Muscle of back (tissue), 13 donors: Measurements from ENCODE around the gene OR10A2. TPM values are rescaled to one million over a fixed set of nuclear protein-coding genes. Genes with fewer than 3 reads are reported as not detected.
"Not testable (repeated sequence)": the region's sequence is repeated elsewhere in the genome, so short reads cannot be mapped to it uniquely, and the experiment has no call there.

ENCODE experiments used
- DNase-seq, 3 donors: peaks; one replicate each; pipeline versions ENCODE4 v3.0.0 to v3.0.0-alpha.2; 2013
- long read RNA-seq, 9 donors: transcript quantifications; one replicate each; lab custom pipeline, GENCODE V29; 2026
- polyA plus RNA-seq, 10 donors: library from polyadenylated mRNA; unstranded; fragments of 120-200 nt; gene quantifications; one replicate each; pipeline ENCODE4 v1.2.1, GENCODE V29; 2013; ENCODE audit not compliant: insufficient read length in 10 of 10

Gene OR10A2, protein sequence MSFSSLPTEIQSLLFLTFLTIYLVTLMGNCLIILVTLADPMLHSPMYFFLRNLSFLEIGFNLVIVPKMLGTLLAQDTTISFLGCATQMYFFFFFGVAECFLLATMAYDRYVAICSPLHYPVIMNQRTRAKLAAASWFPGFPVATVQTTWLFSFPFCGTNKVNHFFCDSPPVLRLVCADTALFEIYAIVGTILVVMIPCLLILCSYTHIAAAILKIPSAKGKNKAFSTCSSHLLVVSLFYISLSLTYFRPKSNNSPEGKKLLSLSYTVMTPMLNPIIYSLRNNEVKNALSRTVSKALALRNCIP
- polyA plus RNA-seq: not detected
- long read RNA-seq, donor 1: 0 reads
- long read RNA-seq, donor 2: 0 reads
- long read RNA-seq, donor 3: 0 reads
- long read RNA-seq, donor 4: 0 reads
- long read RNA-seq, donor 5: 0 reads
- long read RNA-seq, donor 6: 0 reads
- long read RNA-seq, donor 7: 0 reads
- long read RNA-seq, donor 8: 0 reads
- long read RNA-seq, donor 9: 0 reads

DNA sequence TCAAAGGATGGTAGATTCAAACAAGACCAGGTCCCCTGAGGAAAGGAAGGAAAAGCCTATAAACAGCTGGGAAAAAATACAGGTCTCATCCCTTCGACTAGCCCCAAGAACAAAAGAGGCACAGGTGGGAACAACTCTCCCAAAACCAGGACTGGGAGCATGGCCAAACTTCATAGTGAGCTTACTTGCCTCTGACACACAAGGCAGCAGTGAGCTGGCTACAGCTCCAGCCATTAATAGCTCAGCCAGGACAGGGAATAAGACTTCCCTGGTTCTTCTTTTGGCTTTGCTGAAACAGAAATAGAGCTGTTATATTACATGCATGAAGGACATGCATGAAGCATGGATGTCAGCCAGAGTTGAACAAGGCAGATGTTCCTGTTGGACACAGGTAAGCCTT lies at the start of gene OR10A2:
Gene OR10A2 (plus strand): TSS at position 97 of the 400 bp plus-strand sequence. CDS start 6,698 bp downstream, outside the sequence.
- peak in 1 of 3 donors; percentile 10 for DNase-seq

DNA sequence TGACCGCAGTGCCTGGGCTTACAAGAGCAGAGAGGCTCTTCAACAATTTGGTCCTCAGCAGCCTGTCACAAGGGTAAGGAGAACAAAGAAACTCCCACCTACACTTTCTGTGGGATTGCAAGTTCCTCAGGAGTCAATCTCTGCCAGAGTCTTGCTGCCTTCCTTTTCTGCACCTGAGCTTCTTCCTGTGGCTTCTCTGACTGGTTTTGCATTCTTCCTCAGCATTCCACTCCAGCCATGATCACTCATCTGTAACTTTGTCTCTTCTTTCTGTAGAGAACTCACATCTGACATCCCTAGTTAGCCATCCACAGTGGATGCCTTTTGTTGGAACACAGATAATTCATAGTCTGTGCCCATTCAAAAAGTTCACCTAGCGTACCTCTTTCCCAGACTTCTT lies 49.2 kb upstream of the OR10A2 start:
- no peak for DNase-seq

DNA sequence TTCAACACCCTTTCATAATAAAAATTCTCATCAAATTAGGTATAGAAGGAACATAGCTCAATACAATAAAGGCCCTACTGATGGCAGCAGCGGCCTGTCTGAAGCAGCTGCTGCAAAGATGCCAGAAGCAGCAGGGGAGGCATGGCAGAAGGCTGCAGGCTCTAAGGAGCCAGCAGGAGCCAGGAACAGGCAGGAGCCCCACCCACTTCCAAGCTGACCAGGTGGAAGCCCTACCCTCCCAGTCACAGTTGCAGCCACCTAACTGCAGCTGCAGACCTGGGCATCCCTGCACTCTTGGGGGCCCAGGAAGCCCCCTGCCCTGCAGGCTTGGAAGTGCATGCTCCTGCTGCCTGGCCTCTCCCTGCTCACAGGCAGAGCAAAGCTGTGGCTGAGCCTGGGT lies 45.2 kb upstream of the OR10A2 start:
- DNase-seq: no peak

DNA sequence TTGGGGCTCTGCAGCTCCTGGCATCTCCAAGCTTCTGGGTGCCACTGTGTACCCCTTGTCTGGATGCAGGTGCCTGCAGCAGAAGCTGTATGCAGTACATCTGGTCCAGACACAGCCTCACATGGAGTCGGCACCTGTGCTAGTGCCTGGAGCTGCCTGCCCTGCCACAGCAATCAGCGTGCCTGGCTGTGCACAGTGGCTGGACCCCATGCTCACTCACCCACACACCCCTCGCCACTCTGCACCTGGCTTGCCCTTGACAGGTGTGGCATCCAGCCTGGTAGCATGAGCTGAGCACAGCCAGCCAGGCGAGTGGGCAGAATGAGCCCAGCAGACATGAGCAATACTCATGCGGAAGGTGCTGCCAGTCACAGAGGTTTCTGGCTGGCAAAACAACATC lies 43.9 kb upstream of the OR10A2 start:
- DNase-seq: no peak

DNA sequence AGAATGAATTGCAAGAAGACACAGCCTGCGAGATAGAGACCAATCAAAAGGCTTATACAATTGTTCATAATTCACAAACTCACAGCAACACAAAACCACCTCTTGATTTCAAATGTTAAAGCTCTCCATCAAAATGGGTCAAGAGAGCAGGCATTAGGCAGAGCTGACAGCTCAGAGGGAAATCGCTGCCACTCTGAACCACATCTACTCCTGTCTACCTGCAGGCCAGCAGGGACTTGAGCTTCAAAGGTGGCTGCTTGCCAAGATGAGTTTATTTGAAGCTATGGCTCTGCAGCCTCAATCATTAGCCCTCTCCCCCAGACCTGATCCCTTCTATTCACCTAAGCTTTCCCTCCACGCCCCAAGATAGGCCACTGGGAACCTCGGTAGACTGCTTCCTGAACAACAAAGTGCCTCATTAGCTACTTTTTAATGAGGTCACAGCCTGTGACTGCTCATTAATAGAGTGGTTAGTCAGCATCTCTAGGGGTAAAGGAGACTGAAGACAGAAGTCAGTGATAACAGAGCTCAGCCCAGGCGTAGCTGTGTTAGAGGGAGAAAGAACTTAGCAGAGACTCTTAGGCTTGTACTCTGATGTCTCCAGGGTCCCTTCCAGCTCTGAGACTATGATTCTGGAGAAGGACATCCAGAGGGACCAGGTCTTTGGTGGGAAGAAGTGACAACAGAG lies 38.6 kb upstream of the OR10A2 start:
- DNase-seq: peak in 1 of 3 donors; percentile 2

DNA sequence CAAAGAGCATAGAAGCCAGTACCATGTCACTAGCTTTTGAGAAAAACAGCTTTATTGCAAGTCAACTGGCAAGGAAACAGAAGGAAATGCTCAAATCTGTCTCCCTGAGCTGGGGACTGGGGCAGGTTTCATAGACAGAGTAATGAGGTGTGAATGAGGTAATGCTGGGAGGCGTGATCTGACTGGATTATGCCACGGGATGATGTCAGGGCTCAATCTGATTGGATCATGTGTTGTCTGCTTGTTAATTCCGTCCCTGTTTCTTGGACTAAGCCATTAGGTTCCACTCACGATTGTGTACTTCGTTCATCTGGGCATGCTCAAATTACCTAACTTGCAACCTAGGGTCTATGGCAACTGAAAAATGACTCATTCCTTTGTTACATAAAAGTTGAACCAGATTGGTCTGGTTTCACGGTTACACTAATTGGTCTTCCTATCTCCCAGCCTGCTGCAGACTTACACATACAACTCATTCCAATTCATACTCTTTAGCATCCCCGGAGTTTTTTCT lies 37.6 kb upstream of the OR10A2 start:
- DNase-seq: peak in 2 of 3 donors; percentile 23 to 37

DNA sequence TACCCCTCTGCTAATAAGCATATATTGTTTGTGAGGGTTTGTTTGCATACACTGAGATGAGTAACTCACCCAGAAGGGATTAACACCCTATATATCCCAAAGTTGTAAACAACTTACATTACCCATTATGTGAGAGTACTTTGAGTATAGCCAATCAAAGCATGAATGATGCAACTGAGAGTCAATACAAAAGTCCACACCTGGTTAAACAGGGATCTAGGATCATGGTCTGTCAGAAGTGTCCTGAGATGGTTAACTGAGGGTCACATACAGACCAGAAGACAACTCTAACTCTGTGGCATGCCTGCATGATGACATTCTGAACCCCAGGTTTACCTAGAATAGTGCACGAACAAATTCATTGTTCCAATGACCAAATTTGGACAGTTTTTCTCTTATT lies 34.8 kb upstream of the OR10A2 start:
- no peak for DNase-seq

DNA sequence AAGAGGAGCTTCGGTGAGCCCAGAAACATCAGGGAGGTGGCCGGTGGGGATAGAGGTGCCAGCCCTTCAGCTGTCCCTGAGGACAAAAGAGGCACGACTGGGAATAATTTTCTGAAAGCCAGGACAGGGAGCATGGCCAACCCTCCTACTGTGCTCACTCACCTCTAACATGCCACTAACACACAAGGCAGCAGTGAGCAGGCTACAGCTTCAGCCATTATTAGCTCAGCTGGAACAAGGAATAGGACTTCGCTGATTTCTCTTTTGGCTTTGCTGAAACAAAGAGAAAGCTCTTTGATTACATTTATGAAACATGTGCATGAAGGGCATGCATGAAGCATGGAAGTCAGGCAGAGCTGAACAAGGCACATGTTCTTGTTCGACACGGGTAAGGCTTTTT lies 29.5 kb upstream of the OR10A2 start:
- DNase-seq: no peak

DNA sequence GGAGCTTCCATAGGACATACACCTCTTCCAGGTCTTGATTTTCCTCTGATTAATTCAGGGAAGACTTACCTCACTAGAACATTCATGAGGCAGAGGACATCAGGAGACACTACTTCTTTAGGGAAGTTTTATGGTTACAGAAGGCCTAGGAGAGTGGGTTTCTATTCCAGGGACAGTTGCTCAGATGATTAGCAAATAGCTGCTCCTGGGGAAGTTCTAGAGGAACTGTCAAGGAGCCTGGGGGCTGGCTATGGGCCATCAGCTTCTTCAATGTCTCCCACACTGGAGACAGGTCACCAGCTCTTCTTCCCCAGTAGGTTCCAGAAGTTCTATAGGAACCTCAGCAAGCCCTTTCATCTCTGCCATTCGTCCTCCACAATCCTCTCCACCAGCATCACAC lies 28.8 kb upstream of the OR10A2 start:
- DNase-seq: no peak

DNA sequence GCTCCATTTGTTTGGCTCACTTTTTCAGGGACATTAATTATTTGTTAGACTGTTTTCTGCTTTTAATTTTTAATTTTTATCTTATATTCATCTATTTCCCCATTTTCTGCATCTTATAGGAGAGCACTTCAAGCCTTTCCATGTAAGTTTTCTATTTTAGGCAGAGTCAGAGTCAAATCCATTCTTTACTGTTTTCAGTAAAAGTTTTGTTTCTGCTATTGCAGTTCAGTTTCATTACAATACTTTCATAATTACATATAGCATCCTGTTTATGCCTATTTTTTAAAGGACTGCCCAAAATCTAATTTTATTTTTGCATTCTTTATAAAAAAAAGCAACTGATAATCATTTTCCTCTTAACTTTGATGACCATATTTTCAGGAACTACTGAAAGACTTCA lies 21.2 kb upstream of the OR10A2 start:
- DNase-seq: no peak

DNA sequence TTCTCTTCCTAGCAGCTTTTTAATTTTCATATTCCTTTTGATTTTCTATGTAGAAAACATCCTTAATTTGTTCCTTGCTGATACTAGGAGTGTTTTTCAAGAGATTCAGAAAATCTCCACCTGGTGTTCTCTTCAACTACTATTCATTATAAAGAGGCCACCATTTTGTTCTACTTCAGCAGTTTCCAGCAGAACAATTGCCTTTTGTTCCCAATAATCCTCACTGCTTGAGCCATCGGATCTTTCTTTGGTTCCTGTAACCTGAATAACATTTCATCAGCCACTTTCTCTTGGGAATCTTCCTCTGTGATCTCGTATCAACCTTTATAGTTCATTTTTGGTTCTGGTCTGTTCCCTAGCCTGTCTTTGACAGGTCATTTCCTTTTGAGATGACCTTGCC lies 19.2 kb upstream of the OR10A2 start:
- DNase-seq: no peak

DNA sequence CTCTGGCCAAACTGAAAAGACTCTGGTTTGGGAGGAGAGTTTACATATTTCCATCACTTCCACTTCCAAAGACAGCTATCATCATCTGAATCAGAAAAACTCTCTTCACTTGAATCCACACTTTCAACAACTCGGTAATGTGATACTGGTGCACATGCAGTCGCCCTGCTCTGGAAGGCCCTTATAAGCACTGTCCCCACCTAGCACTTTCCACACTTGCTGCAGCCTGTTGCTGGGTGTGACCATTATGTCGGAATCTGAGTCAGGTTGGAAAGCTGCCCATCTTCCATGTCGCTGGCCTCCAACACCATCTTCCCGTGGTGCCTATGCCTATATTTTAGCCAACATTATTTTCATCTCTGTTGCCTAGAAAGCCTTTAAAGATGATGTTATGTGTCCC lies 18.5 kb upstream of the OR10A2 start:
- DNase-seq: no peak

DNA sequence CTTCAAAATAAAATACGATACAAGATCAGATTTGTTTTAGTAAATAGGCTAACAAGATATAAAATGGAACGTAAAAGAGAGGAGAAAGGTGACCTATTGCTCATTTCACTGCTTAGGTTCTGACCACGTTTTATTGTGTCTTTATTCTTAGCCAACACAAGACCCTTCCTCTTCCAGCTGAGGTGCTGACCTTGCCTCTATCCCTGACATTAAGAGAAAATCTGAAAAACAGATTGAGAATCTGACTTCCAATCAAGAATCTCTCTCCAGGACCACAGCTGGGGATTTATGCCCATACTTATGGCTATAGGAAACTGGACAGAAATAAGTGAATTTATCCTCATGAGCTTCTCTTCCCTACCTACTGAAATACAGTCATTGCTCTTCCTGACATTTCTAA lies 17.5 kb upstream of the OR10A2 start, which contains the start of gene OR10A5:
Gene OR10A5 (plus strand): TSS at position 301 of the 400 bp plus-strand sequence. CDS start 0 bp downstream, at position 301.
- DNase-seq: no peak

DNA sequence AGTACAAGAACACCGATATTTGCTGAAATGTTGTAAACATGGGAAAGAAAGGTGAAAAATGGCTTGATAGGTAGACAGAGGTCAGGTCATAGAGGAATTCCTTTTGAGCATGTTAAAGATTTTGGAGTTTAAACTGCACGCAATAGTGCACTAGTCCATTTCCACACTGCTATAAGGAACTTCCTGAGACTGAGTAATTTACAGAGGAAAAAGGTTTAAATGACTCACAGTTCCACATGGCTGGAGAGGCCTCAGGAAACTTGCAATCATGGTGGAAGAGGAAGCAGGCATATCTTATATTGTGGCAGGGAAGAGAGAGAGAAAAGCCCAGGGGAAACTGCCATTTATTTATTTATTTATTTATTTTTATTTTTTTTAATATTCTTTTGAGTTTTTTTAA lies 12.3 kb upstream of the OR10A2 start:
- DNase-seq: no peak

DNA sequence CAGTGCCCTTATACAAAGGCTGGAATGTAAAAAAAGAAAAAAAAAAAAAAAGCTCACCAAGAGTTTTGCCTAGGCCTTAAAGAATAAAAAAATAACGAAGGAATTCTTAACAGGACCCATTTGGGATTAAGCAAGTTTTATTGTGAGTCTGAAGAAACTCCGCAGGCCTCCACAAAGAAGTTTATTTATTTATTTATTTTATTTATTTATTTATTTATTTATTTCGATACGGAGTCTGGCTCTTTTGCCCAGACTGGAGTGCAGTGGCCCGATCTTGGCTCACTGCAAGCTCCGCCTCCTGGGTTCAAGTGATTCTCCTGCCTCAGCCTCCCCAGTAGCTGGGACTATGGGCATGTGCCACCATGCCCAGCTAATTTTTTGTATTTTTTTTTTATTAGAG lies 8.1 kb upstream of the OR10A2 start:
- not testable (repeated sequence) for DNase-seq

DNA sequence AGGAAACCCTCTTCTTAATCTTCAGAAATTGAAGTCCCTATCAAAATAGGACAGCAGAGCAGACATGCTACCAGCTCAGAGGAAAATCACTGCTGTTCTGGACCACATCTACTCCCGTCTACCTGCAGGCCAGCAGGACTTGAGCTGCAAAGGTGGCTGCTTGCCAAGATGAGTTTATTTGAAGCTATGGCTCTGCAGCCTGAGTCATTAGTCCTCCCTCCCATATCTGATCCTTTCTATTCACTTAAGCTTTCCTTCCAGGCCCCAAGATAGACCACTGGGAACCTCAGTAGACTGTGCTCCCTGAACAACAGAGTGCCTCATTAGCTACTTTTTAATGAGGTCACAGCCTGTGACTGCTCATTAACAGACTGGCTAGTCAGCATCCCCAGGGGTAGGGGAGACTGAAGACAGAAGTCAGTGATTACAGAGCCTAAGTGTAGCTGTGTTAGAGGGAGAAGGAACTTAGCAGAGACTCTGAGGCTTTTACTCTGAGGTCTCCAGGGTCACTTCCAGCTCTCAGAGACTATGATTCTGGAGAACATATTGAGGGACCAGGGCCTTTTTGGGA lies 6.8 kb upstream of the OR10A2 start:
- no peak for DNase-seq

DNA sequence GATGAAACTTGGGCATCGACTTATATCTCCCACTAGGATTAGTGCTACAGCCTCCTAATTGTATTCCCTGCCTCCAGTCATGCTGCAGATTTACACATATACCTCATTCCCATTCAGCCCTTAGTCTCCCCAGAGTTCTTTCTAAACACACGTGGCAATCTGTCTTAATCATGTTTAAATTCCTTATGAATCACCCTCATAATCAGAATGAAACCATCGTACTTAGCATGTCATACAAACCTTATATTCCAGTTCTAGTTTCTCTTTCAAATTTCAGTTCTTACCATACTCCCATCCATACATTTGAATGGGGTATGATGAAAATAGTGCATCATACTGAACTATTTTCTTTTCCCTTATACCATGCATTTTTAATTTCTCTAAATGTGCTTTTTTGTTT lies 6.0 kb upstream of the OR10A2 start:
- no peak for DNase-seq

DNA sequence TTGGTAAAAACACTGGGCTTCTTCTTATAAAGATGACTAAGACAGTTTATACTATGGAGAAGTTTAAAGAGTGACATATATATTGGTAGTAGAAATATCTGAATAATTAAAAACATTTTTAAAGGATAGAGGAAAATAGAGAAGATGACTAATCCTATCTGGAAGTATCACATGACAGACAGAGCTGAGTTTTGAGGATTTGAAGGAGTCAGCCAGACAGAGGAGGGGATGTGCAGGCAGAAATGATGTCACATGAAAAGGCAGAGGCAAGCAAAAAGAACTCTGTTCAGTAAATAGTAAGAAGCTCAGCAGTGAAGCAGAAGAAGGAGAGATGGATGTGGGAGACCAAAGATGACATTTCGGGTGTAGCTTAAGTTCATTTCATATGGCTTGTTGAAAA lies 1.6 kb downstream of the OR10A2 start:
- no peak for DNase-seq

DNA sequence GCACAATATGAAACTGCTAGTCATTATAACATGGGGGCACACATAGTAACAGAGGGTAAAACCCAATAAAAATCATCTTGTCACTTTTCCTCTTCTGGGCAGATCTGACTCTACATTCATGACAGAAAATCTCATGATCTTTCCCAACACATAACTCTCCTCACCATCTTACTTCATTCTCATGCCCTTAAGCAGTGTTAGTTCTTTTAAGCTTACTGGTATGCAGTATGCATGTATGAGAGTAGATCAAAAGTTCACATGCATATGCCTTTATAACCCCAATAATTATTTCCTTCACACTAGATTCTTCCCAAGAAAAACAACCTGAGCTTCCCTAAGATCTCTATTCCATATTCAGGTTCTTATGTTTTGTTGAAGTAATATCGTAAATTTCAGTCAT lies 8.4 kb downstream of the OR10A2 start:
- DNase-seq: no peak

DNA sequence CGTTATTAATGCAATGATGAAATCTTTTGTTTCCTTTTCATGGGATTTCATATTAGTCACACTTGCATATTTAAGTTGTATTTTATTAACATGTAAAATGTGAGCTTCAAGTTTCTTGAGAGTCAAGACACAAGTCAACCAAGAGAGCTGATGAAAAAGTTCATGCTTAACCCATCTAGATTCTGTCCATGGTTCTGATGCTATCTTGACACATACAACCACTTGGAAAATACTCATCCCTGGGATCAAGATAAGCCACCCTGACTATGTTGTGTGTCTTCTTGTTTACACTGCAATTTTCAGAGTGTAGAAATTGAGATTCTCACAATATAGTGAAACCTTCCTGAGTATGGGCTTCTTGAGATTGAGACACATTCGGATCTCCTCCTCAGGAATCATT lies 12.9 kb downstream of the OR10A2 start:
- no peak for DNase-seq

DNA sequence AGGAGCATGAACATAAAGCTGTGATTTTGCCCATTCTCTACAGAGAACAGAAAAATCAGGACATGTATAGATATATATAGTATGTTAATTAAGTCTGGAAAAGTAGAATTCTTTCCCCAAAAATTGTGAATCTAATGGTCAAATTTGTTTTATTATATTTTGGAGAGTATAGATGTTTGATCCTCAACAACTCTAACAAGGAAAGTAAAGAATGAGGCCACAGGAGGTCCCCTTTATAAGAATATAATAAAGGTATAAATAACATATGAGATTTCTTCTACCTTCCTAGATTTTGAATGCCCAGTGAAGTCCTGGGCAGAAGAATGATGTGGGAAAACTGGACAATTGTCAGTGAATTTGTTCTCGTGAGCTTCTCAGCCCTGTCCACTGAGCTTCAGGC lies 13.5 kb downstream of the OR10A2 start, which contains the start of gene OR10A4:
Gene OR10A4 (plus strand): TSS at position 301 of the 400 bp plus-strand sequence. CDS start 23 bp downstream, at position 324.
- no peak for DNase-seq

DNA sequence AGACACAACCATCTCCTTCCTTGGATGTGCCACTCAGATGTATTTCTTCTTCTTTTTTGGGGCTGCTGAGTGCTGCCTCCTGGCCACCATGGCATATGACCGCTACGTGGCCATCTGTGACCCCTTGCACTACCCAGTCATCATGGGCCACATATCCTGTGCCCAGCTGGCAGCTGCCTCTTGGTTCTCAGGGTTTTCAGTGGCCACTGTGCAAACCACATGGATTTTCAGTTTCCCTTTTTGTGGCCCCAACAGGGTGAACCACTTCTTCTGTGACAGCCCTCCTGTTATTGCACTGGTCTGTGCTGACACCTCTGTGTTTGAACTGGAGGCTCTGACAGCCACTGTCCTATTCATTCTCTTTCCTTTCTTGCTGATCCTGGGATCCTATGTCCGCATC lies 14.1 kb downstream of the OR10A2 start:
- DNase-seq: no peak
